CD4-positive, CD25-positive, alpha-beta regulatory T cell (primary cell): ENCODE measurements around the gene RASSF1. TPM values are rescaled to one million over a fixed set of nuclear protein-coding genes. Genes with fewer than 3 reads are reported as not detected.

Experiments
- ATAC-seq, 2 donors: fragments of 150-1000 bp; cut with Tn5 transposase; one replicate each; pipeline ENCODE4 v1.10.0; 2021; ENCODE audit warnings: low read depth in 2 of 2, moderate number of reproducible peaks in 2 of 2, moderate library complexity in 1 of 2
- DNase-seq, 3 donors: peaks; one replicate each; pipeline versions ENCODE4 v3.0.0 to v3.0.0-alpha.2; 2012 to 2022; ENCODE audit warnings: mixed read lengths in 1 of 3
- H3K27ac ChIP-seq: one replicate; pipeline ENCODE4 v1.7.0; 2013; ENCODE audit warnings: mild to moderate bottlenecking, low read length; ENCODE audit not compliant: insufficient read depth, poor library complexity, severe bottlenecking
- H3K27me3 ChIP-seq: one replicate; pipeline ENCODE4 v1.7.0; 2013; ENCODE audit warnings: low read length; ENCODE audit not compliant: control insufficient read depth, insufficient read depth
- H3K36me3 ChIP-seq: one replicate; pipeline ENCODE4 v1.7.0; 2013; ENCODE audit warnings: mild to moderate bottlenecking, low read length, moderate library complexity; ENCODE audit not compliant: control insufficient read depth, insufficient read depth
- H3K4me1 ChIP-seq: 2 replicates; pipeline ENCODE4 v1.7.0; 2013; ENCODE audit warnings: mild to moderate bottlenecking, low read length; ENCODE audit not compliant: insufficient read depth, control insufficient read depth, poor library complexity, severe bottlenecking
- H3K4me3 ChIP-seq: one replicate; pipeline ENCODE4 v1.7.0; 2013; ENCODE audit warnings: low read depth, mild to moderate bottlenecking, low read length, moderate library complexity
- H3K9me3 ChIP-seq, 2 experiments: 1 replicate in 1 of 2; 2 replicates in 1 of 2; pipeline ENCODE4 v1.7.0; 2013; ENCODE audit warnings: low read length in 2 of 2, mild to moderate bottlenecking in 1 of 2, moderate library complexity in 1 of 2; ENCODE audit not compliant: control insufficient read depth in 2 of 2
- H3K27ac Mint-ChIP-seq, 3 donors: one replicate each; pipeline ENCODE4 v1.8.0; 2020 to 2022; ENCODE audit warnings: mild to moderate bottlenecking in 3 of 3, mixed read lengths in 3 of 3, moderate library complexity in 2 of 3
- H3K27me3 Mint-ChIP-seq: one replicate; pipeline ENCODE4 v1.8.0; 2022; ENCODE audit warnings: mild to moderate bottlenecking, mixed read lengths
- H3K36me3 Mint-ChIP-seq: one replicate; pipeline ENCODE4 v1.8.0; 2020; ENCODE audit warnings: mixed read lengths
- H3K4me1 Mint-ChIP-seq, 4 donors: one replicate each; pipeline ENCODE4 v1.8.0; 2020 to 2022; ENCODE audit warnings: mixed read lengths in 4 of 4, mild to moderate bottlenecking in 1 of 4
- H3K4me3 Mint-ChIP-seq, 4 donors: one replicate each; pipeline ENCODE4 v1.8.0; 2020 to 2022; ENCODE audit warnings: mild to moderate bottlenecking in 4 of 4, mixed read lengths in 4 of 4, moderate library complexity in 3 of 4
- H3K9me3 Mint-ChIP-seq, 7 donors: one replicate each; pipeline ENCODE4 v1.8.0; 2020 to 2022; ENCODE audit warnings: mixed read lengths in 7 of 7, mild to moderate bottlenecking in 3 of 7, moderate library complexity in 2 of 7
- polyA plus RNA-seq, 4 donors: library from polyadenylated mRNA; unstranded; fragments of 300-500 nt; fragmentation: Illumina TruSeq; gene quantifications; one replicate each; pipeline ENCODE4 v1.2.3, GENCODE V29; 2021
- total RNA-seq: library from RNA; stranded (reverse); gene quantifications from one replicate; pipeline ENCODE4 v1.2.3, GENCODE V29; 2022

Gene RASSF1
- total and polyA plus RNA-seq, 5 donors from 2014 or later, result 48.4 to 76.0 (median 57.1) TPM

DNA sequence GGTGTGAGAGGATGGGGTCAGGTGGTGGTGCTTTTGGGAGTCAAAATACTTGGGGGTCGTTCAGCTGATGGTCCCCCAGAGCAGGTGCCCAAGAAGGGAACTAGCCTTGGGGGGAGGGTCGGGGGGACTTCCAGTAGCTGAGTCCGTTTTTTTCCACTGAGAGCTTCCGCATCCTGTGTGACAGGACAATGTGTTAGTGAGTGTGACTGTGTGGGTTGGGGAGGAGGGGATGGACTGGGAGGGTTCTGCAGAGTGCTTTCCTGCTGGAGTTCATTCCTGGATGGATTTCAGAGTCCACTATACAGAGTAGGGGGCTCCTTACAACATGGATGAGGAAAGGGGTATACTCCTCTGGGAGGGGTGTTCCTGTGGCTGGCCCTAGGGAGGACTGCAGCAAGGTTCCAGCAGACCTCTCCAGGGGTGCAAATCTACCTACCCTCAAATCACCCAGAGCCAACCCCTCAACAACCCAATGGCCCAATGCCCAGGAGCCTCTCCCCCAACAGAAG lies 17.5 kb downstream of the RASSF1 start:
- Mint-ChIP-seq H3K27me3 (no peaks in the 10 kb centered on the region), H3K9me3 (no peaks in the 10 kb centered on the region), H3K27ac (peak overlapping the region in 2 of 3 donors; percentile 58 to 77), H3K4me1 (peaks cover 7 to 53% (median 13%) of the 10 kb centered on the region in 4 donors), H3K36me3 (peaks cover 2% of the 10 kb centered on the region), H3K4me3 (peak overlapping the region; percentile 38 to 94 (median 71))
- no peak for ATAC-seq
- Histone ChIP-seq H3K27me3 (no peaks in the 10 kb centered on the region), H3K27ac (no peak overlapping the region), H3K9me3 (no peaks in the 10 kb centered on the region), H3K4me3 (no peak overlapping the region), H3K36me3 (peaks cover 10% of the 10 kb centered on the region), H3K4me1 (peaks cover 36% of the 10 kb centered on the region)
- DNase-seq, result no peak

DNA sequence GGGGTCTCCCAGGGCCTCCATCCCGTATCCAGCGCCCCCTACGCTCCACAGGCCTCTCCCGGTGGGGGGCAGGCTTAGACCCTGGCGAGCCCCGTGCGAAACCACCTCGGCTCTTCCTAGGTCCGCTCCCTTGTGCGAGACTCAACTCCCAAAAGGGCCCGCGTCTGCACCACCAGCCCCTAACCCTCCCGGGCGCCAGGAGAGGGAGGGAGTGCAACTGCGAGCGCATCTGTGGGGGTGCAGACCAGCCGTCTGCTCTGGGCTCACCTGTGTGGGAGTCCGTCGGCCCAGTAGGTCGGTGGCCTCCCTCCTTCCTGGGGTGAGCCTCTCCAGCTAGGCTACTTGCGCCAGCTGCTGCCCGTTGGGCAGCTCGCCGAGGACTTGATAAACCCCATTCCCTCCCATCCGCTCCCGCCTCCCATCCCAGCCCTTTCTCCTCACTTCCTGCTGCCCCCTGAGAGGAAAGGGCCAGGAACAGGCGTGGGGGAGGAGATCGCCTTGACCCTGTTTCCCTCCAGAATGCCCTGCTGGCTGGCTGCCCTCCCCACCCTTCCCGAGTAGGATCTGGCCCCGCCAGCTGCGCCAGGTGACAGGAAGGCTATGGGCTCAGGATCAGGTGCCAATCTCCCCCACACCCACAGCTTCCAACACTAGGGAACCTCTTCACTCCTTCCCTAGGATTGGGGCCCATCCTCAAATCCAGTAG lies 18.1 kb downstream of the RASSF1 start, which contains the start of gene HYAL2:
Gene HYAL2, minus strand, starts transcription at position 360 of the 706 bp plus-strand sequence. CDS start 2,256 bp downstream, outside the sequence.
- DNase-seq (no peak), ATAC-seq (no peak)
- Mint-ChIP-seq H3K4me3 (peak within 1 kb of the TSS; percentile 86 to 94 (median 90)), H3K27me3 (no peaks in the 10 kb centered on the region), H3K9me3 (no peaks in the 10 kb centered on the region), H3K36me3 (no peaks in the 10 kb centered on the region), H3K4me1 (peaks cover 5 to 53% (median 12%) of the 10 kb centered on the region in 4 donors), H3K27ac (peak within 1 kb of the TSS; percentile 88 to 95 (median 89))
- peak within 1 kb of the TSS; percentile 19 for H3K4me3 ChIP-seq
- H3K4me1 ChIP-seq, result peaks cover 35% of the 10 kb centered on the region
- peak within 1 kb of the TSS; percentile 76 for H3K27ac ChIP-seq
- H3K36me3 ChIP-seq, result peaks cover 10% of the 10 kb centered on the region
- no peaks in the 10 kb centered on the region for H3K27me3 ChIP-seq
- no peaks in the 10 kb centered on the region for H3K9me3 ChIP-seq

DNA sequence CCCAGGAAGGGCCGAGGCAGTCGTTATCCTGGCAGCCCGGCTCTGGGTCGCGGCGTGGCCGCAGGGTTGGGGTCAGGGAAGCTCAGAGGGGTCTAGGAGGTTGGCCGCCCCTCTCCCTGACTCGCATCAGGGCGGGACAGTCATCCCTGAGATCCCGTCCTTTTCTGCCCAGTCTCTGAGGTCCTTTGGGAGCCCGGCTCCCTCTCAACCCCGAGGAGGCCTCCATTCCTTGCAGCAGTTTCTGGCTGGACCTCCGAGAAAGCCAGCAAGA lies 18.6 kb downstream of the RASSF1 start:
- Histone ChIP-seq H3K9me3 (no peaks in the 10 kb centered on the region), H3K4me3 (no peak overlapping the region), H3K27me3 (no peaks in the 10 kb centered on the region), H3K4me1 (peaks cover 34% of the 10 kb centered on the region), H3K36me3 (peaks cover 10% of the 10 kb centered on the region), H3K27ac (peak overlapping the region; percentile 76)
- Mint-ChIP-seq H3K9me3 (no peaks in the 10 kb centered on the region), H3K36me3 (no peaks in the 10 kb centered on the region), H3K4me3 (peak overlapping the region; percentile 41 to 94 (median 82)), H3K4me1 (peaks cover 5 to 51% (median 13%) of the 10 kb centered on the region in 4 donors), H3K27ac (no peak overlapping the region), H3K27me3 (no peaks in the 10 kb centered on the region)
- no peak for DNase-seq
- ATAC-seq, result no peak

DNA sequence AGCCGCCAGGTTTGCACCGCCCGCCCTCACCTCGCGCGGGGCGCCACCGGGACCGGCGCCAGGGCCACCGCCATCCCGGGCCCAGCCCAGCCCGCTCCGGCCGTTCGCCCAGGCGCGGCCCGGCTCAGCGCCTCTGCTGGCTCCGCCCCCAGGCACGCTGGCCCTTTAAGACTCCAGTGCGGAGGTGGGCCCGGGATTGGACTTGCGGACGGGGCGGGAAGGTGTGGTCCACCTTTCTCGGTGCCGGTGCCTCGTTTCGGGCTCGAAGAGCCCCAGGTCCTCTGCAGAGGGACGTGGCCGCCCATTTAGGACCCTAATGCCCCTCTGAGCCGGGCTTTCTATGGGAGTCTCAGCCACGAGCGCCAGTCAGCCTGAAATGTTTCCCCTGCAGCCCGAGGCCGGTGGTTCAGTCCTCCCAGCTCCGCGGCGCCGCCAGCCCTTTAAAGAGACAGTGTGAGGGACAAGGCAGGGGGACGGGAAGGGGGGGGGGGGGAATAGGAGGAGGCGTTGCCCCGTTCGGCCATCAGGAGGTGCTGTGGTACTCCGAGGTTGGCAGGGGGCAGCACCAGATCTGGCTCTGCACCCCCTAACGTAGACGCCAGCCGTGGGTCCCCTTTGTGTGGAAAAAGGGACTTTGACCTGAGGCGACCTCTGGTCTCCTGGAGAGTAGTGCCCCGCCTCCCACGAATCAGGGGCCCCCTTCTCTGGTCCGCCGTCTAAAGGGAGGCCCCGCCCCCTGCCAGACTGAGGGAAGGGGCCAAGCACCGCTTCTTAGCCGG lies 19.1 kb downstream of the RASSF1 start:
- Histone ChIP-seq H3K4me1 (peaks cover 37% of the 10 kb centered on the region), H3K4me3 (peak overlapping the region; percentile 19), H3K27me3 (no peaks in the 10 kb centered on the region), H3K36me3 (peaks cover 10% of the 10 kb centered on the region), H3K9me3 (no peaks in the 10 kb centered on the region), H3K27ac (peak overlapping the region; percentile 76)
- H3K27ac Mint-ChIP-seq, result peak overlapping the region; percentile 88 to 95 (median 89)
- ATAC-seq (peak; percentile 71 to 76), DNase-seq (peak; percentile 70 to 91 (median 85))
- no peaks in the 10 kb centered on the region for H3K9me3 Mint-ChIP-seq
- H3K4me3 Mint-ChIP-seq, result peak overlapping the region; percentile 86 to 94 (median 90)
- peaks cover 6 to 52% (median 15%) of the 10 kb centered on the region in 4 donors for H3K4me1 Mint-ChIP-seq
- H3K36me3 Mint-ChIP-seq, result peaks cover under 1% of the 10 kb centered on the region
- H3K27me3 Mint-ChIP-seq, result no peaks in the 10 kb centered on the region

DNA sequence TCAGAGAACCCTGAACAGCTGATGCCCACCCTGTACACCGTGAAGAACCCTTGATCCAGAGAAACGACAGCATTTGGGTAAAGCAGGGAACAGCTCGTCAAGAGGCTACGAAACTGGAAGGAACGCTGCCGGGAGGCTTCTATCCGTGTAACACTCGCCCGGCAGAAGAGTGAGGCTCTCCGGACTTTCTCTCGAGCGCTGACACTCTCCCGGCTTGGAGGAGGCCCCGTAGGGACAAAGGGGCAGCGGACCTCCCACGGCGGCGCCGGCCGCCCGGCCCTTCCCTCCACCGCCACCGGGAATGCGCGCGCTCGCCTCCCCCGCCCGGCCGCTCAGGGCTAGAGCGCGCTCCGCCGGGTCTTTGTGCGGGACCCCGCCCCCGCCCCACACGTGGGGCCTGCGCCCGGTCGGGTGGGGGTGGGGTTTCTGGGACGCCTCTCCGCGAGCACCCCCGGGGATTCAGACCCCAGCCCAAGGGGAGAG lies 19.7 kb downstream of the RASSF1 start:
- peak overlapping the region; percentile 84 to 87 (median 87) for H3K27ac Mint-ChIP-seq
- no peaks in the 10 kb centered on the region for H3K9me3 Mint-ChIP-seq
- peaks cover 10 to 58% (median 19%) of the 10 kb centered on the region in 4 donors for H3K4me1 Mint-ChIP-seq
- H3K9me3 ChIP-seq, result no peaks in the 10 kb centered on the region
- peaks cover 3% of the 10 kb centered on the region for H3K36me3 Mint-ChIP-seq
- peak in 1 of 3 donors; percentile 72 for DNase-seq
- H3K36me3 ChIP-seq, result peaks cover 6% of the 10 kb centered on the region
- H3K4me3 ChIP-seq, result peak overlapping the region; percentile 84
- peak; percentile 38 to 47 for ATAC-seq
- H3K27me3 Mint-ChIP-seq, result no peaks in the 10 kb centered on the region
- H3K27ac ChIP-seq, result peak overlapping the region; percentile 76
- H3K4me3 Mint-ChIP-seq, result peak overlapping the region; percentile 93 to 95 (median 94)
- H3K4me1 ChIP-seq, result peaks cover 43% of the 10 kb centered on the region
- no peaks in the 10 kb centered on the region for H3K27me3 ChIP-seq

- Mint-ChIP-seq H3K4me3 (peak overlapping the region; percentile 93 to 95 (median 94)), H3K9me3 (no peaks in the 10 kb centered on the region), H3K27me3 (no peaks in the 10 kb centered on the region), H3K36me3 (peaks cover 3% of the 10 kb centered on the region), H3K4me1 (peaks cover 10 to 56% (median 22%) of the 10 kb centered on the region in 4 donors), H3K27ac (peak overlapping the region; percentile 84 to 87 (median 87))
- Histone ChIP-seq H3K4me1 (peaks cover 44% of the 10 kb centered on the region), H3K27me3 (no peaks in the 10 kb centered on the region), H3K27ac (no peak overlapping the region), H3K4me3 (peak overlapping the region; percentile 84), H3K36me3 (no peaks in the 10 kb centered on the region), H3K9me3 (no peaks in the 10 kb centered on the region)
- ATAC-seq (no peak), DNase-seq (no peak)
Observed at GRCh38 chr3:50319894-50320625, 20.6 kb downstream of the RASSF1 start.

DNA sequence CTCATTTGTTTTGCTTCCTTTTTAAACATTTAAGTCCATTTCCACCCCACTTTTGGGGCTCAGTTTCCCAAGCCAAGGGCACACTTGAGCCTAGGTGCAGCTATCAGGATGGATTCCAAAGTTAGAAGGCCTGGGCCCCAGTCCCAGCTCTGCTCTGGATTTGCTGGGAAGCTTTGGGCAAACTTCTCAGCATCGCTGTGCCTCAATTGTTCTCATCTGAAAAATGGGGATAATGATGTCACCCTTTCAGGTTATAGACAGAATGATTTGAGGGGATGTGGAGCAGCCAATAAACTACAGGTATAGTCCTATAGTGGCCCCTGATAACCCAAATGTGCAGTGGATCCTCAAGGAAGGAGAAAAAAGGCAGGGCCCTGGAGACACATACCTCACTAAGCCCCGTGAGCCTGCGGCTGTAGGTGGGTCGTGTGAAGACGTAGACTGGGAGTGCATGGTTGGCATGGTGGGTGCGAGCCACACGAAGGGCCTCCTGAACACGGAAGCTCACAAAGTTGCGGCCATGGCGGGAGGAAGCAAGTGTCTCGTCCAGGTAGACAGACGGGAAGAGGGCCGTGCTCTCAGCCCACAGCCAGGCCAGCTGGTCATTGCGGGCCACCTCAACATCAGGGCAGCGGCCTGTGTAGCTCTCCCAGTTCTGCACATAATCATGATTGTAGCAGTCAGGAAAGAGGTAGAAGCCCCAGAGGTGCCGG lies 21.3 kb downstream of the RASSF1 start:
- ATAC-seq, result no peak
- no peaks in the 10 kb centered on the region for H3K9me3 Mint-ChIP-seq
- Histone ChIP-seq H3K36me3 (no peaks in the 10 kb centered on the region), H3K4me3 (no peak overlapping the region), H3K9me3 (no peaks in the 10 kb centered on the region), H3K27ac (no peak overlapping the region), H3K27me3 (no peaks in the 10 kb centered on the region), H3K4me1 (peaks cover 44% of the 10 kb centered on the region)
- no peak for DNase-seq
- H3K4me3 Mint-ChIP-seq, result peak overlapping the region; percentile 15 to 94 (median 80)
- H3K27me3 Mint-ChIP-seq, result no peaks in the 10 kb centered on the region
- H3K27ac Mint-ChIP-seq, result peak overlapping the region in 1 of 3 donors; percentile 29
- H3K4me1 Mint-ChIP-seq, result peaks cover 5 to 51% (median 20%) of the 10 kb centered on the region in 4 donors
- peaks cover 3% of the 10 kb centered on the region for H3K36me3 Mint-ChIP-seq
